GM23338 (cell line): ENCODE data around the gene HTN3.

Source experiments
- EZH2phosphoT487 ChIP-seq: fragments of 200-600 bp; sonication (generic); IDR thresholded peaks from one replicate; pipeline ENCODE4 v1.8.1; 2018; ENCODE audit warnings: antibody characterized with exemption; ENCODE audit not compliant: unreplicated experiment
- JUNB ChIP-seq: IDR thresholded peaks from one replicate; pipeline ENCODE4 v1.6.1; 2016; ENCODE audit warnings: antibody characterized with exemption; ENCODE audit not compliant: unreplicated experiment

DNA sequence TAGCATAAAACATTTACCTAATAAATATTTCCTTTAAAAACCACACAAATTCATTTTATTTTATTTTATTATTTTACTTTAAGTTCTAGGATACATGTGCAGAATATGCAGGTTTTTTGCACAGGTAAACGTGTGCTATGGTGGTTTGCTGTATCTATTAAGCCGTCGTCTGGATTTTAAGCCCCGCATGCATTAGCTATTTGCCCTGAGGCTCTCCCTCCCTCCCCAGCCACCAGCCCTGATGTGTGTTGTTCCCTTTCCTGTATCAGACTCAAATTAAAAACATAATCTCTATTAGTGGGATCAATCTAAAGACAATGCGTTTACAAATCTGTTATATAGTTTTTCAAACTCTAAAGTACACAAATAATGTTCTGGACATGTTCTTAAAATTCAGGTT, 1.2 kb upstream of the HTN3 start:
- no peak for TF ChIP-seq EZH2phosphoT487
- TF ChIP-seq JUNB: no peak
